Neural cell (in vitro differentiated cells): ENCODE measurements around the gene IRF7. TPM values are rescaled to one million over a fixed set of nuclear protein-coding genes. Genes with fewer than 3 reads are reported as not detected.

Experiments
- H2AFZ ChIP-seq: fragments of 200-600, 300-800 bp; sonication (generic), shearing (Covaris generic); 2 replicates; pipeline ENCODE4 v1.6.0; 2014; ENCODE audit warnings: low read depth, mild to moderate bottlenecking, antibody characterized with exemption, low read length, moderate library complexity
- H3F3A ChIP-seq: fragments of 200-600 bp; shearing (Covaris generic); 2 replicates; pipeline ENCODE4 v1.6.1; 2016; ENCODE audit warnings: mild to moderate bottlenecking, moderate library complexity, mixed read lengths, antibody characterized with exemption, low read length; ENCODE audit not compliant: insufficient read depth, poor library complexity, severe bottlenecking
- H3K27ac ChIP-seq: fragments of 200-600, 300-800 bp; sonication (generic), shearing (Covaris generic); 2 replicates; pipeline ENCODE4 v1.5.1; 2014; ENCODE audit warnings: mild to moderate bottlenecking, low read length, moderate library complexity
- H3K27me3 ChIP-seq: fragments of 300-800, 200-600 bp; sonication (generic), shearing (Covaris generic); 2 replicates; pipeline ENCODE4 v1.6.0; 2014; ENCODE audit warnings: mild to moderate bottlenecking, low read depth, low read length, moderate library complexity; ENCODE audit not compliant: insufficient read depth
- H3K36me3 ChIP-seq: fragments of 300-800, 200-600 bp; sonication (generic), shearing (Covaris generic); 2 replicates; pipeline ENCODE4 v1.5.1; 2014; ENCODE audit warnings: mild to moderate bottlenecking, antibody characterized with exemption, low read length, moderate library complexity; ENCODE audit not compliant: insufficient read depth
- H3K4me2 ChIP-seq: fragments of 300-800, 200-600 bp; sonication (generic), shearing (Covaris generic); 2 replicates; pipeline ENCODE4 v1.6.0; 2014; ENCODE audit warnings: mild to moderate bottlenecking, low read length
- H3K4me3 ChIP-seq: fragments of 300-800, 200-600 bp; sonication (generic), shearing (Covaris generic); 2 replicates; pipeline ENCODE4 v1.5.1; 2014; ENCODE audit warnings: mild to moderate bottlenecking, low read length, moderate library complexity
- H3K79me2 ChIP-seq: fragments of 200-600 bp; shearing (Covaris generic); replicated peaks from 2 replicates; pipeline ENCODE4 v1.6.0; 2014; ENCODE audit warnings: mild to moderate bottlenecking, low read length, moderate library complexity; ENCODE audit not compliant: insufficient read depth
- H3K9ac ChIP-seq: fragments of 300-800, 200-600 bp; sonication (generic), shearing (Covaris generic); 2 replicates; pipeline ENCODE4 v1.6.1; 2016; ENCODE audit warnings: mild to moderate bottlenecking, low read length, mixed read lengths
- H3K9me2 ChIP-seq: fragments of 200-600 bp; shearing (Covaris generic); 2 replicates; pipeline ENCODE4 v1.6.1; 2016; ENCODE audit warnings: mild to moderate bottlenecking, low read length, mixed read lengths; ENCODE audit not compliant: insufficient read depth
- H3K9me3 ChIP-seq: fragments of 200-600, 300-800 bp; sonication (generic), shearing (Covaris generic); 2 replicates; pipeline ENCODE4 v1.6.1; 2016; ENCODE audit warnings: mild to moderate bottlenecking, mixed run types, low read length, moderate library complexity, mixed read lengths
- H4K20me1 ChIP-seq: fragments of 200-600 bp; shearing (Covaris generic); 2 replicates; pipeline ENCODE4 v1.6.1; 2016; ENCODE audit warnings: mild to moderate bottlenecking, mixed run types; ENCODE audit not compliant: insufficient read depth
- CTCF ChIP-seq: fragments of 450-650 bp; IDR thresholded peaks from 2 replicates; pipeline ENCODE4 v1.5.1; 2014; ENCODE audit warnings: antibody characterized with exemption, mild to moderate bottlenecking, moderate library complexity; ENCODE audit not compliant: poor library complexity, severe bottlenecking
- EP300 ChIP-seq: fragments of 450-650 bp; conservative IDR thresholded peaks from 2 replicates; pipeline ENCODE4 v1.6.1; 2014; ENCODE audit warnings: antibody characterized with exemption, mild to moderate bottlenecking, moderate library complexity; ENCODE audit not compliant: poor library complexity, severe bottlenecking
- EZH2 ChIP-seq: fragments of 200-600, 300-800 bp; shearing (Covaris generic), sonication (generic); IDR thresholded peaks from 2 replicates; pipeline ENCODE4 v1.6.1; 2014; ENCODE audit warnings: antibody characterized with exemption, low read length, borderline replicate concordance, mild to moderate bottlenecking; ENCODE audit not compliant: insufficient read depth, poor library complexity, severe bottlenecking
- MXI1 ChIP-seq: fragments of 450-650 bp; conservative IDR thresholded peaks from 2 replicates; pipeline ENCODE4 v1.6.1; 2014; ENCODE audit warnings: antibody characterized with exemption, mild to moderate bottlenecking; ENCODE audit not compliant: poor library complexity, severe bottlenecking
- POLR2AphosphoS5 ChIP-seq: IDR thresholded peaks from 2 replicates; pipeline ENCODE4 v1.6.1; 2012
- RAD21 ChIP-seq: fragments of 450-650 bp; conservative IDR thresholded peaks from 2 replicates; pipeline ENCODE4 v1.6.1; 2014; ENCODE audit warnings: antibody characterized with exemption, mild to moderate bottlenecking, moderate library complexity
- REST ChIP-seq: IDR thresholded peaks from 2 replicates; pipeline ENCODE4 v1.6.1; 2012; ENCODE audit warnings: borderline replicate concordance
- SMC3 ChIP-seq: fragments of 450-650 bp; conservative IDR thresholded peaks from 2 replicates; pipeline ENCODE4 v1.6.1; 2014; ENCODE audit warnings: antibody characterized with exemption, mild to moderate bottlenecking, moderate library complexity; ENCODE audit not compliant: poor library complexity
- TAF1 ChIP-seq: IDR thresholded peaks from 2 replicates; pipeline ENCODE4 v1.6.1; 2012; ENCODE audit warnings: low read depth
- polyA plus RNA-seq: library from polyadenylated mRNA; depleted of rRNA; stranded (reverse); fragments of >200 nt; gene quantifications from 2 replicates; pipeline ENCODE4 v1.2.3, GENCODE V29; 2014

IRF7 gene
- polyA plus RNA-seq, 1 donor from 2014 or later: 1.1 TPM

GRCh38 chr11:590997-591396 lies 24.8 kb downstream of the IRF7 start:
- Histone ChIP-seq H3K9me2 (no peaks in the 10 kb centered on the region), H3K9ac (no peak overlapping the region), H3K27me3 (no peaks in the 10 kb centered on the region), H2AFZ (no peak overlapping the region), H3F3A (no peaks in the 10 kb centered on the region), H3K4me3 (no peak overlapping the region), H3K9me3 (no peaks in the 10 kb centered on the region), H3K4me2 (no peak overlapping the region), H3K27ac (no peak overlapping the region), H4K20me1 (no peaks in the 10 kb centered on the region), H3K36me3 (peaks cover 4% of the 10 kb centered on the region), H3K79me2 (no peaks in the 10 kb centered on the region)
- TF ChIP-seq MXI1: no peak
- TF ChIP-seq REST: no peak
- no peak for TF ChIP-seq CTCF
- TF ChIP-seq SMC3: no peak
- TF ChIP-seq RAD21: no peak
- no peak for TF ChIP-seq TAF1

GRCh38 chr11:589798-590197 lies 26.0 kb downstream of the IRF7 start:
- Histone ChIP-seq H3K79me2 (no peaks in the 10 kb centered on the region), H3K9me2 (no peaks in the 10 kb centered on the region), H3K4me2 (no peak overlapping the region), H3K9me3 (no peaks in the 10 kb centered on the region), H3K27me3 (no peaks in the 10 kb centered on the region), H3K36me3 (no peaks in the 10 kb centered on the region), H4K20me1 (no peaks in the 10 kb centered on the region), H2AFZ (no peak overlapping the region), H3K27ac (no peak overlapping the region), H3F3A (no peaks in the 10 kb centered on the region), H3K9ac (no peak overlapping the region), H3K4me3 (no peak overlapping the region)
- TF ChIP-seq REST: no peak
- no peak for TF ChIP-seq EP300
- TF ChIP-seq POLR2AphosphoS5: no peak
- TF ChIP-seq RAD21: no peak
- no peak for TF ChIP-seq SMC3
- no peak for TF ChIP-seq TAF1
- no peak for TF ChIP-seq EZH2
- no peak for TF ChIP-seq CTCF
- TF ChIP-seq MXI1: no peak
